ENCODE results near the gene COQ9.

Gene COQ9

DNA sequence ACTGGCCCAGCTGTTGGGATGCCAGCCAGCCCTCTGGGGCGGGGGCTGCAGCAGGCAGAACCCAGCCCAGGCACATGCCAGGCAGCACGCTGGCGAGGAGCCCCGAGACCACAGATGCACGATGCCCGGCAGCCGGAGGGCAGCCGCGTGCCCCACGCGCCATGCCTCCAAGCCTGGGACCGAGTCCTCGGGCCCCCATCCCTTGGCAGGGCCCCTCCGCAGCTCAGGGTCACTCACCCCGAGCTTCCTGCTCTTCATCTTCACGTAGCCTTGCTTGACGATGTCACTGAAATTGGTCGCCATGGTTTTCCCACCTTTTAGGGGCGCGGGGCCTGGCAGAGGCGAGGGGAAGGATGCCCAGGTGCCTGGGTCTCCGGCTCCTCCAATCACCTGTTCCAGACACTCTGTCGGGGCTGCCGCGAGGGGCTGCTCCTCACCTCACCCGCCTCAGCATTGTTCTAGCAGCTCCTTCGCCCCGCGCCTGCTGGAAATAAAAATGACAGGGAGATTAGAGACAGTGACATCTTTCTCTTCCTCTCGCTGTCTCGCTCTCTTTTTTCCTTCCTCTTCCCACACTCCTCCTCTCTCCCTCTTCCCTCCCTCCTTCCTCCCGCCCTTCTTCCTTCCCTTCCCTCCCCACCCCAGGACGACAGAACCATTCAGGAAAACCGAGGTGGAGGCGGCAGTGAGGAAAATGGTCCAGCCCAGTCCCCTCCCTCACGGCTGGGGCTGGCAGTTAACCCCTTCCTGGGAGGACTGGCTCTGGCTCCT lies 32.1 kb downstream of the COQ9 start (continued):
- TF ChIP-seq, protein P1, sequence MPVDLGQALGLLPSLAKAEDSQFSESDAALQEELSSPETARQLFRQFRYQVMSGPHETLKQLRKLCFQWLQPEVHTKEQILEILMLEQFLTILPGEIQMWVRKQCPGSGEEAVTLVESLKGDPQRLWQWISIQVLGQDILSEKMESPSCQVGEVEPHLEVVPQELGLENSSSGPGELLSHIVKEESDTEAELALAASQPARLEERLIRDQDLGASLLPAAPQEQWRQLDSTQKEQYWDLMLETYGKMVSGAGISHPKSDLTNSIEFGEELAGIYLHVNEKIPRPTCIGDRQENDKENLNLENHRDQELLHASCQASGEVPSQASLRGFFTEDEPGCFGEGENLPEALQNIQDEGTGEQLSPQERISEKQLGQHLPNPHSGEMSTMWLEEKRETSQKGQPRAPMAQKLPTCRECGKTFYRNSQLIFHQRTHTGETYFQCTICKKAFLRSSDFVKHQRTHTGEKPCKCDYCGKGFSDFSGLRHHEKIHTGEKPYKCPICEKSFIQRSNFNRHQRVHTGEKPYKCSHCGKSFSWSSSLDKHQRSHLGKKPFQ (tag by site-specific recombination; IDR thresholded peaks at IDR 0.05) = no peak
- TF ChIP-seq, protein P2, sequence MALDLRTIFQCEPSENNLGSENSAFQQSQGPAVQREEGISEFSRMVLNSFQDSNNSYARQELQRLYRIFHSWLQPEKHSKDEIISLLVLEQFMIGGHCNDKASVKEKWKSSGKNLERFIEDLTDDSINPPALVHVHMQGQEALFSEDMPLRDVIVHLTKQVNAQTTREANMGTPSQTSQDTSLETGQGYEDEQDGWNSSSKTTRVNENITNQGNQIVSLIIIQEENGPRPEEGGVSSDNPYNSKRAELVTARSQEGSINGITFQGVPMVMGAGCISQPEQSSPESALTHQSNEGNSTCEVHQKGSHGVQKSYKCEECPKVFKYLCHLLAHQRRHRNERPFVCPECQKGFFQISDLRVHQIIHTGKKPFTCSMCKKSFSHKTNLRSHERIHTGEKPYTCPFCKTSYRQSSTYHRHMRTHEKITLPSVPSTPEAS (tag by site-specific recombination; IDR thresholded peaks at IDR 0.05) = no peak
- TF ChIP-seq ZNF549 (tag by site-specific recombination; IDR thresholded peaks at IDR 0.05) (no peak), ZFP41 (tag by site-specific recombination; IDR thresholded peaks at IDR 0.05; ENCODE audit: borderline replicate concordance) (no peak), ZNF23 (tag by site-specific recombination; IDR thresholded peaks at IDR 0.05; ENCODE audit: borderline replicate concordance) (no peak), ZNF510 (tag by site-specific recombination; IDR thresholded peaks at IDR 0.05; ENCODE audit: insufficient replicate concordance) (no peak), ZBTB21 (tag by site-specific recombination; IDR thresholded peaks at IDR 0.05) (no peak), ZNF544 (tag by site-specific recombination; IDR thresholded peaks at IDR 0.05) (no peak), SALL2 (tag by site-specific recombination; IDR thresholded peaks at IDR 0.05; ENCODE audit: borderline replicate concordance) (no peak), ZNF664 (tag by site-specific recombination; IDR thresholded peaks at IDR 0.05) (no peak), RBAK (tag by site-specific recombination; IDR thresholded peaks at IDR 0.05) (no peak), ZBTB17 (tag by site-specific recombination; IDR thresholded peaks at IDR 0.05) (0 out of 2 replicates have a peak, but pooled peaks have one; percentile 26), ZNF747 (tag by site-specific recombination; IDR thresholded peaks at IDR 0.05) (no peak), ZNF48 (tag by site-specific recombination; IDR thresholded peaks at IDR 0.05) (no peak), ZNF146 (tag by site-specific recombination; IDR thresholded peaks at IDR 0.05) (no peak), ZSCAN30 (tag by site-specific recombination; IDR thresholded peaks at IDR 0.05) (no peak), ZNF621 (tag by site-specific recombination; IDR thresholded peaks at IDR 0.05) (no peak), ZNF221 (tag by site-specific recombination; IDR thresholded peaks at IDR 0.05; ENCODE audit: borderline replicate concordance) (no peak), ZNF514 (tag by site-specific recombination; IDR thresholded peaks at IDR 0.05) (no peak)
- TF ChIP-seq, protein P3, sequence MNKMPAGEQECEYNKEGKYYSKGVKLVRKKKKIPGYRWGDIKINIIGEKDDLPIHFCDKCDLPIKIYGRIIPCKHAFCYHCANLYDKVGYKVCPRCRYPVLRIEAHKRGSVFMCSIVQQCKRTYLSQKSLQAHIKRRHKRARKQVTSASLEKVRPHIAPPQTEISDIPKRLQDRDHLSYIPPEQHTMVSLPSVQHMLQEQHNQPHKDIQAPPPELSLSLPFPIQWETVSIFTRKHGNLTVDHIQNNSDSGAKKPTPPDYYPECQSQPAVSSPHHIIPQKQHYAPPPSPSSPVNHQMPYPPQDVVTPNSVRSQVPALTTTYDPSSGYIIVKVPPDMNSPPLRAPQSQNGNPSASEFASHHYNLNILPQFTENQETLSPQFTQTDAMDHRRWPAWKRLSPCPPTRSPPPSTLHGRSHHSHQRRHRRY (tag by site-specific recombination; IDR thresholded peaks at IDR 0.05) = no peak
- TF ChIP-seq, protein P4, sequence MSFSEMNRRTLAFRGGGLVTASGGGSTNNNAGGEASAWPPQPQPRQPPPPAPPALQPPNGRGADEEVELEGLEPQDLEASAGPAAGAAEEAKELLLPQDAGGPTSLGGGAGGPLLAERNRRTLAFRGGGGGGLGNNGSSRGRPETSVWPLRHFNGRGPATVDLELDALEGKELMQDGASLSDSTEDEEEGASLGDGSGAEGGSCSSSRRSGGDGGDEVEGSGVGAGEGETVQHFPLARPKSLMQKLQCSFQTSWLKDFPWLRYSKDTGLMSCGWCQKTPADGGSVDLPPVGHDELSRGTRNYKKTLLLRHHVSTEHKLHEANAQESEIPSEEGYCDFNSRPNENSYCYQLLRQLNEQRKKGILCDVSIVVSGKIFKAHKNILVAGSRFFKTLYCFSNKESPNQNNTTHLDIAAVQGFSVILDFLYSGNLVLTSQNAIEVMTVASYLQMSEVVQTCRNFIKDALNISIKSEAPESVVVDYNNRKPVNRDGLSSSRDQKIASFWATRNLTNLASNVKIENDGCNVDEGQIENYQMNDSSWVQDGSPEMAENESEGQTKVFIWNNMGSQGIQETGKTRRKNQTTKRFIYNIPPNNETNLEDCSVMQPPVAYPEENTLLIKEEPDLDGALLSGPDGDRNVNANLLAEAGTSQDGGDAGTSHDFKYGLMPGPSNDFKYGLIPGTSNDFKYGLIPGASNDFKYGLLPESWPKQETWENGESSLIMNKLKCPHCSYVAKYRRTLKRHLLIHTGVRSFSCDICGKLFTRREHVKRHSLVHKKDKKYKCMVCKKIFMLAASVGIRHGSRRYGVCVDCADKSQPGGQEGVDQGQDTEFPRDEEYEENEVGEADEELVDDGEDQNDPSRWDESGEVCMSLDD (tag by site-specific recombination; IDR thresholded peaks at IDR 0.05) = no peak
- TF ChIP-seq, protein P5, sequence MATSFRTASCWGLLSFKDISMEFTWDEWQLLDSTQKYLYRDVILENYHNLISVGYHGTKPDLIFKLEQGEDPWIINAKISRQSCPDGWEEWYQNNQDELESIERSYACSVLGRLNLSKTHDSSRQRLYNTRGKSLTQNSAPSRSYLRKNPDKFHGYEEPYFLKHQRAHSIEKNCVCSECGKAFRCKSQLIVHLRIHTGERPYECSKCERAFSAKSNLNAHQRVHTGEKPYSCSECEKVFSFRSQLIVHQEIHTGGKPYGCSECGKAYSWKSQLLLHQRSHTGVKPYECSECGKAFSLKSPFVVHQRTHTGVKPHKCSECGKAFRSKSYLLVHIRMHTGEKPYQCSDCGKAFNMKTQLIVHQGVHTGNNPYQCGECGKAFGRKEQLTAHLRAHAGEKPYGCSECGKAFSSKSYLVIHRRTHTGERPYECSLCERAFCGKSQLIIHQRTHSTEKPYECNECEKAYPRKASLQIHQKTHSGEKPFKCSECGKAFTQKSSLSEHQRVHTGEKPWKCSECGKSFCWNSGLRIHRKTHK (tag by site-specific recombination; IDR thresholded peaks at IDR 0.05) = no peak
- TF ChIP-seq, protein P6, sequence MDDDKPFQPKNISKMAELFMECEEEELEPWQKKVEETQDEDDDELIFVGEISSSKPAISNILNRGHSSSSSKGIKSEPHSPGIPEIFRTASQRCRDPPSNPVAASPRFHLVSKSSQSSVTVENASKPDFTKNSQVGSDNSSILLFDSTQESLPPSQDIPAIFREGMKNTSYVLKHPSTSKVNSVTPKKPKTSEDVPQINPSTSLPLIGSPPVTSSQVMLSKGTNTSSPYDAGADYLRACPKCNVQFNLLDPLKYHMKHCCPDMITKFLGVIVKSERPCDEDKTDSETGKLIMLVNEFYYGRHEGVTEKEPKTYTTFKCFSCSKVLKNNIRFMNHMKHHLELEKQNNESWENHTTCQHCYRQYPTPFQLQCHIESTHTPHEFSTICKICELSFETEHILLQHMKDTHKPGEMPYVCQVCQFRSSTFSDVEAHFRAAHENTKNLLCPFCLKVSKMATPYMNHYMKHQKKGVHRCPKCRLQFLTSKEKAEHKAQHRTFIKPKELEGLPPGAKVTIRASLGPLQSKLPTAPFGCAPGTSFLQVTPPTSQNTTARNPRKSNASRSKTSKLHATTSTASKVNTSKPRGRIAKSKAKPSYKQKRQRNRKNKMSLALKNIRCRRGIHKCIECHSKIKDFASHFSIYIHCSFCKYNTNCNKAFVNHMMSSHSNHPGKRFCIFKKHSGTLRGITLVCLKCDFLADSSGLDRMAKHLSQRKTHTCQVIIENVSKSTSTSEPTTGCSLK (tag by site-specific recombination; IDR thresholded peaks at IDR 0.05) = no peak
- TF ChIP-seq, protein P7, sequence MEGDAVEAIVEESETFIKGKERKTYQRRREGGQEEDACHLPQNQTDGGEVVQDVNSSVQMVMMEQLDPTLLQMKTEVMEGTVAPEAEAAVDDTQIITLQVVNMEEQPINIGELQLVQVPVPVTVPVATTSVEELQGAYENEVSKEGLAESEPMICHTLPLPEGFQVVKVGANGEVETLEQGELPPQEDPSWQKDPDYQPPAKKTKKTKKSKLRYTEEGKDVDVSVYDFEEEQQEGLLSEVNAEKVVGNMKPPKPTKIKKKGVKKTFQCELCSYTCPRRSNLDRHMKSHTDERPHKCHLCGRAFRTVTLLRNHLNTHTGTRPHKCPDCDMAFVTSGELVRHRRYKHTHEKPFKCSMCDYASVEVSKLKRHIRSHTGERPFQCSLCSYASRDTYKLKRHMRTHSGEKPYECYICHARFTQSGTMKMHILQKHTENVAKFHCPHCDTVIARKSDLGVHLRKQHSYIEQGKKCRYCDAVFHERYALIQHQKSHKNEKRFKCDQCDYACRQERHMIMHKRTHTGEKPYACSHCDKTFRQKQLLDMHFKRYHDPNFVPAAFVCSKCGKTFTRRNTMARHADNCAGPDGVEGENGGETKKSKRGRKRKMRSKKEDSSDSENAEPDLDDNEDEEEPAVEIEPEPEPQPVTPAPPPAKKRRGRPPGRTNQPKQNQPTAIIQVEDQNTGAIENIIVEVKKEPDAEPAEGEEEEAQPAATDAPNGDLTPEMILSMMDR (tag by site-specific recombination; IDR thresholded peaks at IDR 0.05) = no peak
- TF ChIP-seq, protein P8, sequence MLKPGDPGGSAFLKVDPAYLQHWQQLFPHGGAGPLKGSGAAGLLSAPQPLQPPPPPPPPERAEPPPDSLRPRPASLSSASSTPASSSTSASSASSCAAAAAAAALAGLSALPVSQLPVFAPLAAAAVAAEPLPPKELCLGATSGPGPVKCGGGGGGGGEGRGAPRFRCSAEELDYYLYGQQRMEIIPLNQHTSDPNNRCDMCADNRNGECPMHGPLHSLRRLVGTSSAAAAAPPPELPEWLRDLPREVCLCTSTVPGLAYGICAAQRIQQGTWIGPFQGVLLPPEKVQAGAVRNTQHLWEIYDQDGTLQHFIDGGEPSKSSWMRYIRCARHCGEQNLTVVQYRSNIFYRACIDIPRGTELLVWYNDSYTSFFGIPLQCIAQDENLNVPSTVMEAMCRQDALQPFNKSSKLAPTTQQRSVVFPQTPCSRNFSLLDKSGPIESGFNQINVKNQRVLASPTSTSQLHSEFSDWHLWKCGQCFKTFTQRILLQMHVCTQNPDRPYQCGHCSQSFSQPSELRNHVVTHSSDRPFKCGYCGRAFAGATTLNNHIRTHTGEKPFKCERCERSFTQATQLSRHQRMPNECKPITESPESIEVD (tag by site-specific recombination; IDR thresholded peaks at IDR 0.05) = no peak
